Stomach smooth muscle (tissue), 2 donors: ENCODE measurements around the gene GNPNAT1.

Experiments used
- H3K27ac ChIP-seq: one replicate; pipeline ENCODE4 v1.7.0; 2013; ENCODE audit warnings: mild to moderate bottlenecking, low read length, inconsistent platforms
- H3K27me3 ChIP-seq, 2 donors: one replicate each; pipeline ENCODE4 v1.7.0; 2013; ENCODE audit warnings: low read length in 2 of 2; ENCODE audit not compliant: insufficient read depth in 2 of 2, control insufficient read depth in 1 of 2
- H3K36me3 ChIP-seq, 2 donors: one replicate each; pipeline ENCODE4 v1.7.0; 2013; ENCODE audit warnings: low read length in 2 of 2; ENCODE audit not compliant: control insufficient read depth in 2 of 2, insufficient read depth in 2 of 2
- H3K4me1 ChIP-seq: one replicate; pipeline ENCODE4 v1.7.0; 2013; ENCODE audit warnings: low read length; ENCODE audit not compliant: control insufficient read depth, insufficient read depth
- H3K4me3 ChIP-seq, 2 donors: one replicate each; pipeline ENCODE4 v1.7.0; 2013; ENCODE audit warnings: low read length in 2 of 2
- H3K9ac ChIP-seq, 2 donors: one replicate each; pipeline ENCODE4 v1.7.0; 2013; ENCODE audit warnings: low read length in 2 of 2, mild to moderate bottlenecking in 1 of 2
- H3K9me3 ChIP-seq, 2 donors: one replicate each; pipeline ENCODE4 v1.7.0; 2013; ENCODE audit warnings: low read length in 2 of 2; ENCODE audit not compliant: control insufficient read depth in 2 of 2
- donor health status: healthy.
- donor health status: Pancreatic carcinoma.

The GNPNAT1 gene

DNA sequence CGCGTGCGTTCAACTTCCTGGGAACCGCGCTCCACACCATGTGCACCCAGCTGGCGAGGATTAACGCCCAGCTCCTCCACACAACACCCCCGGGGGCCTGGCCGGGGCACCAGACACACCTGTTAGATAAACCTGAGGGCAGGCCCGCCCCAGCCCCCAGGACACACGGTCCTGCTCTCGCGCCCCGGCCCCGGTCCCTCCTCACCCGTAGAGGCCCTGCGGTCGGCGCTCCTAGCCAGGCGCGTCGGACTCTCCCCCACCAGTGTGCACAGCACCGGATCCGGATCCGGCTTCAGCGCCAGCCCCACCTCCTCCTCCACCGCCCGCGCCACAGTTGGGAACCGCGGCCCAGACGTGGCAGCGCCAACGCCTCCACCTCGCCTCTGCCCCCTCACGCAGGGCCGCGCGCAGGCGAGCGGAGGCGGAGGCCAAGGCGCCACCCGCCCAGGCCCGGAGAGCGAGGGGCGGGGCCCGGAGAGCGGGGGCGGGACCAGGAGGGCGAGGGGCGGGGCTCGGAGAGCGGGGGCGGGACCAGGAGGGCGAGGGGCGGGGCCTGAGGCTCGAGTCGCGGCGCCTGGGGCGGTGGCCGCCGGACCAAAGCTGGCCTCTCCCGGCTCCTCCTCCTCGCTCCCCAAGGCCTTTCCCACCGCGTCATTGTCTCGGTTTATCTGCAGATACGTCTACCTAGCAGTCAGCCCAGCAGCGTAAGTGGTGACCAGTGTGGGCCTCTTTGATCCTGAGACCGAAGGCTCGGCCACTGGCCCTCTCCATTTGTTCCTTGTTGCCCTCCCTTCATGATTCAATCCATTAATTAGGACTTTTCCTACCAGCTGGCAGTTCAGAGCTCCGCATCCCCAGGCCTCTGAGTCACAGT is at the start of gene GNPNAT1:
Gene GNPNAT1, minus strand, starts transcription at position 385 of the 874 bp plus-strand sequence. CDS start 6,957 bp downstream, outside the sequence.
- peak within 1 kb of the TSS; percentile 96 for H3K27ac ChIP-seq
- no peaks in the 10 kb centered on the region for H3K36me3 ChIP-seq
- H3K9ac ChIP-seq: peak within 1 kb of the TSS; percentile 85 to 91
- H3K4me3 ChIP-seq: peak within 1 kb of the TSS; percentile 93 to 99
- no peaks in the 10 kb centered on the region for H3K27me3 ChIP-seq
- no peaks in the 10 kb centered on the region for H3K9me3 ChIP-seq
- H3K4me1 ChIP-seq: peaks cover 19% of the 10 kb centered on the region

DNA sequence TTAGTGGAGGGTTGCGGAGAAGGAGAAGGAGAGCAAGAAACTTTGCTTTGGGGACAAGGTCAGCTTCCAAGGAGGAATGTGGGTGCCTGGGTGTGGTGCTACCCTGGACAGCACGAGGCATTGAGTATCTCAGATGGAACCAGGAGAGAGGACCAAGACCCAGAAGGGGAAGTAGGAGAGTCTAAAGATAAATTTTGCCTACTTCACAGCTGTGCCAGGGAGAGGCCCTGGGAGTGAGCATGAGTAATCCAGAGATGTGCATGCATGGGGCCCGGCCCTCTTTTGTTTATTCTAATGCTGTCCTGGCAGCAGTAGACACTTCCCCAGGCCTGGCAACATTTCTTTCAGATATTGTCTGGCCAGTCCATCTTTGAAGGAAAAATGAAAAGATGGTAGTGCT is 49.5 kb upstream of the GNPNAT1 start:
- Histone ChIP-seq H3K36me3 (no peaks in the 10 kb centered on the region), H3K9ac (no peak overlapping the region), H3K4me1 (peaks cover 7% of the 10 kb centered on the region), H3K27ac (no peak overlapping the region), H3K9me3 (no peaks in the 10 kb centered on the region), H3K27me3 (no peaks in the 10 kb centered on the region), H3K4me3 (no peak overlapping the region)

DNA sequence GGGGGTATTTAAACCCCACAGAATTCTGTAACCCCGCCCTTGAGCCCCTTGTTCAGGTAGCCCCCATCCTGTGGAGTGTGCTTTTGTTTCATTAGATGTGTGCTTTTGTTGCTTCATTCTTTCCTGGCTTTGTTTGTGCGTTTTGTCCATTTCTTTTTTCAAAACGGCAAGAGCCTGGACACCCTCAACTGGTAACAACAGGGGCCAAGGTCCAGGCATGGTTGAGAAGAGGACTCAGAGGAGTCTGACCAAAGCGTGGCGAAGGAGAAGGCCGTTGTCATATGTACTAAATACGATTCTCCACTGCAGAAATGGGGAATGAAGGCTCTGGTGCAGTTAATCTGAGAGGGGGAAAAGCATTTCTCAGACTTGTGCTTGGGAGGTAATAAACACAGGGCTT is 46.0 kb upstream of the GNPNAT1 start:
- Histone ChIP-seq H3K4me3 (no peak overlapping the region), H3K36me3 (no peaks in the 10 kb centered on the region), H3K9ac (no peak overlapping the region), H3K9me3 (no peaks in the 10 kb centered on the region), H3K4me1 (no peaks in the 10 kb centered on the region), H3K27me3 (no peaks in the 10 kb centered on the region), H3K27ac (no peak overlapping the region)

DNA sequence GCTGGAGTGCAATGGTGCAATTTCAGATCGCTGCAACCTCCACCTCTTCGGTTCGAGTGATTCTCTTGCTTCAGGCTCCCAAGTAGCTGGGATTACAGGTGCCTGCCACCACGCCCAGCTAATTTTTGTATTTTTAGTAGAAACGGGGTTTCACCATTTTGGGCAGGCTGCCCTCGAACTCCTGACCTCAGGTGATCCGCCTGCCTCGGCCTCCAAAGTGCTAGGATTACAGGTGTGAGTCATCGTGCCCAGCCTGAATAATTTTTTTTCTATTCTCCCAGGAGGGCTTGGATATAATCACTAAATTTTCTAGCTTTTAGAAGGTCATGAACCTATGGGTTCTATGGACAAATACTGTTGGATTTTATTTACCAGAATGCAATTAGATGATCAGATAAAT is 44.7 kb upstream of the GNPNAT1 start:
- Histone ChIP-seq H3K36me3 (no peaks in the 10 kb centered on the region), H3K9me3 (no peaks in the 10 kb centered on the region), H3K9ac (no peak overlapping the region), H3K4me3 (no peak overlapping the region), H3K27ac (no peak overlapping the region), H3K27me3 (no peaks in the 10 kb centered on the region), H3K4me1 (no peaks in the 10 kb centered on the region)

DNA sequence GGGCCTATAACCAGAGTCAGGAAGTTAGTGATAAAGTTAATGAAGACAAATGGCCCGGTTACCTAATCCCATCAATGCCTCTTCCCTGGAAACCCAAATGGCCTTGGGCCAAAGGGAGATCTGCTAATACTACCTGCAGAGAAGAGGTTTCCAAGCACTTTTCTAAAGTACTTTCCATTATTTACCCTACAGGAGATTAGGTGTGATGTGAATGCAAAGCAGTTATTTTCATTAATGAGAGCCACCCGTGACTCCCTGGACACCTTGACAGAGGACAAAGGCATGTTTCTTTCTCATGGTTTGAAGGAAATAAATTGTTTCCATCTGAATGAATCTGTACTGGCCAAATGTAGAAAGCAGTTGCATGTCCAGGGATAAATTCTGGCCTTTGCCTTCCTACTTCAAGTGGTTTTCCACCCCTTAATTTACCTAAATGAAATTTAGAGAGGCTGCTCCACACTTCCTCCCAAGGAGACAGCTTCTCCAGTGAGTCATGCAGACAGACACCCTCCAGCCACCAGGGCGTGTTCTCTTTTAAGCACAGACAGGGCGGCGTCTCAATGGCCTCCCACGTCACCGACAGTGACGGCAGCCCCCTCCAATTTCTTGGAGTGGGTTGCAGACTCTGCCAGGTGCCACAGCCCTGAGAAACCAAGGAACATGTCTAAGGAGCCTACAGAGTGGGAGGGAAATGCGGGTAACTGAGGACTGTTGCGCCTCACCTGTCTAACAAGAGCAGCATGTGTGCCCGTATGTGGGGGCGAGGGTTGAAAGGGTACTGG is 43.9 kb upstream of the GNPNAT1 start:
- Histone ChIP-seq H3K9ac (no peak overlapping the region), H3K36me3 (no peaks in the 10 kb centered on the region), H3K9me3 (no peaks in the 10 kb centered on the region), H3K27ac (no peak overlapping the region), H3K4me3 (no peak overlapping the region), H3K4me1 (no peaks in the 10 kb centered on the region), H3K27me3 (no peaks in the 10 kb centered on the region)

DNA sequence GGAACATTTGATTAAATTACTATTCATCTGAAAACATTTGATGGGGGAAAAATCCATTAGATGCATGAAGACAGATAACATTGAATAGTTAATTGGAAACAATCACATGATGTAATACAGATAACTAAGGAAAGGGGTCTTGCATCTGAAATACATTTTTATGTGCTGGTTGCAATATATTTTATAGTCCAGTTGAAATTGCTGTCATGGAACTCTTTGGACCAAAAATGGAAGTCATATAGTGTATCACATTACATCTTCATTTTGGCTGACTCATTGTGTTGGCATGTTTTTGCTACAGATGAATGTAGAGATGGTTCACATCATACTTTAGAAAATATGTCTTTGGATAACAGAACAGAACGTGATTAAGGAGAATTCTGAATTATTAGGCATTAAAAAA is 43.0 kb upstream of the GNPNAT1 start:
- no peaks in the 10 kb centered on the region for H3K36me3 ChIP-seq

GRCh38 chr14:52833891-52834290 is 42.5 kb upstream of the GNPNAT1 start:
- Histone ChIP-seq H3K9me3 (no peaks in the 10 kb centered on the region), H3K27ac (no peak overlapping the region), H3K9ac (no peak overlapping the region), H3K4me1 (no peaks in the 10 kb centered on the region), H3K4me3 (no peak overlapping the region), H3K27me3 (no peaks in the 10 kb centered on the region), H3K36me3 (no peaks in the 10 kb centered on the region)

More for the DNA sequence above, 43.0 kb upstream of the GNPNAT1 start:
- no peaks in the 10 kb centered on the region for H3K27me3 ChIP-seq
- no peak overlapping the region for H3K9ac ChIP-seq
- H3K4me3 ChIP-seq: no peak overlapping the region
- H3K4me1 ChIP-seq: no peaks in the 10 kb centered on the region
- H3K27ac ChIP-seq: no peak overlapping the region
- H3K9me3 ChIP-seq: no peaks in the 10 kb centered on the region

- Histone ChIP-seq H3K27ac (no peak overlapping the region), H3K9ac (no peak overlapping the region), H3K4me1 (no peaks in the 10 kb centered on the region), H3K36me3 (no peaks in the 10 kb centered on the region), H3K9me3 (no peaks in the 10 kb centered on the region), H3K4me3 (no peak overlapping the region), H3K27me3 (no peaks in the 10 kb centered on the region)
Measured at GRCh38 chr14:52829527-52830185, 38.2 kb upstream of the GNPNAT1 start.

DNA sequence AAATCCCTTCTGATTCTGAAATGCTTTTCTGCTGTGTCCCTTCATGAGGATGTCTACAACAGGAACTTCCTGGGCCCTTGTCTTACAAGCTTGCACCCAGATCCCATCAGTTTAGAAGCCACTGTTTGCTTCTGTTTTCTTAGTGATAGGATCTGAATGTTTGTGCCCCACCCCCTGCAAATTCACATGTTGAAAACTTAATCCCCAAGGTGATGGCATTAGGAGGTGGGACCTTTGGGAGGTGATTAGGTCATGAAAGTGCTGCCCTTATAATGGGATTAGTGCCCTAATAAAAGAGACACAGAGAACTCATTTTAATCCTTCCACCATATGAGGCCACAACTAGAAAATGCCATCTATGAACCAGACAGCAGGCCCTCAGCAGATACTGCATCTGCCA is 36.0 kb upstream of the GNPNAT1 start:
- H3K4me3 ChIP-seq: no peak overlapping the region
- no peaks in the 10 kb centered on the region for H3K9me3 ChIP-seq
- no peaks in the 10 kb centered on the region for H3K4me1 ChIP-seq
- no peak overlapping the region for H3K9ac ChIP-seq
- H3K36me3 ChIP-seq: no peaks in the 10 kb centered on the region
- no peak overlapping the region for H3K27ac ChIP-seq
- H3K27me3 ChIP-seq: no peaks in the 10 kb centered on the region

DNA sequence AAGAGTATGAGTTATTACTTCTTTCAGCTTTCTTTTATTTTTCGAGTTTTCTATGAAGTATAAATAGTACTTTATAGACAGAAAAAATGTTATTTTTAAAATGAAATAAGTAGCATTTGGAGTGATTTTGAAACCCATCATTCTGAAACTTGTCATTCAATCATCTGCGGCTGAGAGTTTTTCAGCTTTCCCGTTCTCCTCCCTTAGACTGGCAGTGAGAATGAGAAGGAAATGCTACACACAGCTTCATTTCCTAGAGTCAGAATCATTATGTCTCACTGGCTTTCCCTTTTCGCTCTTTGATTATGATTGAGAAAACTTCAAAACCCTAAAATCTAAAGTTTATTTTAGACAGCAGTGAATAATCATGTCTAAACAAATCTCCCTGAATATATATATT is 33.7 kb upstream of the GNPNAT1 start:
- H3K9me3 ChIP-seq: no peaks in the 10 kb centered on the region
- no peaks in the 10 kb centered on the region for H3K4me1 ChIP-seq
- H3K27me3 ChIP-seq: no peaks in the 10 kb centered on the region

More for the DNA sequence above, 33.7 kb upstream of the GNPNAT1 start:
- H3K36me3 ChIP-seq: no peaks in the 10 kb centered on the region
- no peak overlapping the region for H3K4me3 ChIP-seq
- no peak overlapping the region for H3K9ac ChIP-seq
- H3K27ac ChIP-seq: no peak overlapping the region
